AG09309 (cell line): Measurements from ENCODE around the gene METTL23.
"Not testable (repeated sequence)": the region's sequence is repeated elsewhere in the genome, so short reads cannot be mapped to it uniquely, and the experiment has no call there.

ENCODE experiments used
- DNase-seq: peaks from one replicate; pipeline ENCODE4 v3.0.0-alpha.2; 2010; ENCODE audit warnings: low read depth
- H3K4me3 ChIP-seq: 2 replicates; pipeline ENCODE4 v1.5.1; 2011; ENCODE audit warnings: mild to moderate bottlenecking, low read depth, low read length, moderate library complexity; ENCODE audit not compliant: control insufficient read depth
- TF ChIP-seq, protein P1 (sequence below): IDR thresholded peaks from 2 replicates; pipeline ENCODE4 v1.5.1; 2011; ENCODE audit warnings: mild to moderate bottlenecking, low read depth, low read length, inconsistent platforms; ENCODE audit not compliant: insufficient read depth, control insufficient read depth; ENCODE audit errors: missing control alignments

Gene METTL23

GRCh38 chr17:76696763-76697701 lies 29.6 kb upstream of the METTL23 start:
- TF ChIP-seq, protein P1, sequence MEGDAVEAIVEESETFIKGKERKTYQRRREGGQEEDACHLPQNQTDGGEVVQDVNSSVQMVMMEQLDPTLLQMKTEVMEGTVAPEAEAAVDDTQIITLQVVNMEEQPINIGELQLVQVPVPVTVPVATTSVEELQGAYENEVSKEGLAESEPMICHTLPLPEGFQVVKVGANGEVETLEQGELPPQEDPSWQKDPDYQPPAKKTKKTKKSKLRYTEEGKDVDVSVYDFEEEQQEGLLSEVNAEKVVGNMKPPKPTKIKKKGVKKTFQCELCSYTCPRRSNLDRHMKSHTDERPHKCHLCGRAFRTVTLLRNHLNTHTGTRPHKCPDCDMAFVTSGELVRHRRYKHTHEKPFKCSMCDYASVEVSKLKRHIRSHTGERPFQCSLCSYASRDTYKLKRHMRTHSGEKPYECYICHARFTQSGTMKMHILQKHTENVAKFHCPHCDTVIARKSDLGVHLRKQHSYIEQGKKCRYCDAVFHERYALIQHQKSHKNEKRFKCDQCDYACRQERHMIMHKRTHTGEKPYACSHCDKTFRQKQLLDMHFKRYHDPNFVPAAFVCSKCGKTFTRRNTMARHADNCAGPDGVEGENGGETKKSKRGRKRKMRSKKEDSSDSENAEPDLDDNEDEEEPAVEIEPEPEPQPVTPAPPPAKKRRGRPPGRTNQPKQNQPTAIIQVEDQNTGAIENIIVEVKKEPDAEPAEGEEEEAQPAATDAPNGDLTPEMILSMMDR, result no peak
- DNase-seq, result no peak
- no peak overlapping the region for H3K4me3 ChIP-seq

DNA sequence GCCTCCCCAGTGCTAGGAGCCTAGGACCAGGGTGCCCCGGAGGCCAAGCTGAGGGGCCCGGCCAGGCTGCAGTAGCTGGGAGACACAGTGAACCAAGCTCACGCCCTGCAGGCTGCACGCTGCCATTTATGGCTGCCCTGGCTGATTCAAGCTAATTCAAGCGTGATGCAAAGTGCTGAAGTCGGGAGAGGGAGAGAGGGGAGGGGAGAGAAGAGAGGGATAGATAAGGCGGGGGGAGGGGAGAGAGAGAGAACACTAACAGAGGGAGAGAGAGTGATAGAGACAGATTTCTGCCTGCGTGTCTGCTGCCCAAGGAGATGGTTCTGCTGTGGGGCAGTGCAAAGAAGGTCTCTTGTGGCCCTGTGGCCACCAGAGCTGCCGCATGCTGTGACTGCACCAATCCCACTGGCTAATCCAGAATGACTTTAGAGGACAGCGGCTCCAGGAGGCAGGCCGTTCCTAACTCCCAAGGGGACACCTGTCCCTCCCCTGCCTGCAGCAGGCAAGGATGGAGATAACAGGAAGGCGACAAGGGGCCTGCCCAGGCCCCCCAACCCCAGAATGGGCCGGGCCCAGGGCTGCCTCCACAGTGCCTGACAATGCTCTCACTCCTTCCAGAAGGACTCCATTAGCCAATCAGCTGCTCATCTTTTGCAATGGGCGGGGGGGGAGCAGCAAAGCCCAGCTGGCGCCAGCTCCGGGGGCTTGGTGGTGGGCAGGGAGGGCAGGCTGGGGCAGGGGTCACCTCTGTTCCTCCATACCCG lies 28.8 kb upstream of the METTL23 start:
- H3K4me3 ChIP-seq, result no peak overlapping the region
- TF ChIP-seq, protein P1, result no peak
- DNase-seq, result no peak

DNA sequence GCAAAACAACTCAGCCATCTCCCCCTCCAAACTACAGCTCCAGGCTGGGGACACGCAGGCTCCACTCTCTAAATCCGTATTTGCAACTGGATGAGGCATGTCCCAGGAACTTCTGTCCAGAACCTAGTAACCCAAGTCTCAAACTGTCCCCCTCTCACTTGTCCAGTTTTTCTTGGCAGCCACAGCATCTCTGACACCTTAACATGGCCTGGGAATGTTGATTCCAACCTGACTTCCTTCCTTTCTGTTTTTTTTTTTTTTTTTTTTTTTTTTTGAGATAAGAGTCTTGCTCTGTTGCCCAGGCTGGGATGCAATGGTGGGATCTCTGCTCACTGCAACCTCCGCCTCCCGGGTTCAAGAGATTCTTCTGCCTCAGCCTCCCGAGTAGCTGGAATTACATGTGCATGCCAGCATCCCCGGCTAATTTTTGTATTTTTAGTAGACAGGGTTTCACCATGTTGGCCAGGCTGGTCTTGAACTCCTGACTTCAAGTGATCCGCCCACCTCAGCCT lies 28.1 kb upstream of the METTL23 start:
- DNase-seq, H3K4me3 ChIP-seq: not testable (repeated sequence)

- no peak for DNase-seq
- no peak overlapping the region for H3K4me3 ChIP-seq
- TF ChIP-seq, protein P1, result no peak
Observed at GRCh38 chr17:76700270-76700616, 26.4 kb upstream of the METTL23 start.

GRCh38 chr17:76700617-76701470 lies 25.8 kb upstream of the METTL23 start:
- TF ChIP-seq, protein P1, result no peak
- peak; percentile 61 for DNase-seq
- no peak overlapping the region; the same call in 1 of the 2 replicates for H3K4me3 ChIP-seq

GRCh38 chr17:76701471-76701967 lies 25.1 kb upstream of the METTL23 start:
- TF ChIP-seq, protein P1, result no peak
- DNase-seq, result no peak

More at GRCh38 chr17:76701471-76701967, 25.1 kb upstream of the METTL23 start:
- H3K4me3 ChIP-seq, result no peak overlapping the region
